Spinal cord (tissue), 10 donors: ENCODE results near the gene GDF10. TPM values are rescaled to one million over a fixed set of nuclear protein-coding genes. Genes with fewer than 3 reads are reported as not detected.

ENCODE experiments used
- DNase-seq, 6 donors: peaks; one replicate each; pipeline versions ENCODE4 v3.0.0 to v3.0.0-alpha.2; 2013 to 2015; ENCODE audit warnings: low spot score in 6 of 6, low read depth in 4 of 6
- H3K27ac ChIP-seq: one replicate; pipeline ENCODE4 v1.5.1; 2013; ENCODE audit warnings: low read depth, low read length, control low read depth
- H3K27me3 ChIP-seq: one replicate; pipeline ENCODE4 v1.6.1; 2013; ENCODE audit warnings: low read length; ENCODE audit not compliant: control insufficient read depth, insufficient read depth
- H3K36me3 ChIP-seq: one replicate; pipeline ENCODE4 v1.6.1; 2013; ENCODE audit warnings: low read length; ENCODE audit not compliant: control insufficient read depth, insufficient read depth
- H3K4me1 ChIP-seq: one replicate; pipeline ENCODE4 v1.6.1; 2013; ENCODE audit warnings: low read length; ENCODE audit not compliant: control insufficient read depth, insufficient read depth
- H3K4me3 ChIP-seq: one replicate; pipeline ENCODE4 v1.5.1; 2013; ENCODE audit warnings: low read depth, low read length, control low read depth
- H3K9me3 ChIP-seq: one replicate; pipeline ENCODE4 v1.6.1; 2013; ENCODE audit warnings: low read length; ENCODE audit not compliant: control insufficient read depth, insufficient read depth
- WGBS: methylation state at CpG from one replicate; pipeline ENCODE4 v1.1.5; 2013; ENCODE audit warnings: missing lambda C conversion rate; ENCODE audit not compliant: insufficient coverage; 5-methylcytosine and 5-hydroxymethylcytosine counted together
- polyA plus RNA-seq, 2 donors: library from polyadenylated mRNA; unstranded; fragments of 120-200 nt; gene quantifications; one replicate each; pipeline ENCODE4 v1.2.1, GENCODE V29; 2013; ENCODE audit not compliant: insufficient read length in 2 of 2
- total RNA-seq, 2 donors: library from RNA; depleted of rRNA in 1 of 2; stranded (reverse); fragments of 120-200 nt in 1 of 2; fragments of >200 nt in 1 of 2; gene quantifications; one replicate each; pipeline versions ENCODE4 v1.2.3 to v1.2.4, GENCODE V29; 2013 to 2014
- donor health status: healthy.

Gene GDF10
- total and polyA plus RNA-seq, 4 donors = 6.4 to 11.2 (median 7.0) TPM

DNA sequence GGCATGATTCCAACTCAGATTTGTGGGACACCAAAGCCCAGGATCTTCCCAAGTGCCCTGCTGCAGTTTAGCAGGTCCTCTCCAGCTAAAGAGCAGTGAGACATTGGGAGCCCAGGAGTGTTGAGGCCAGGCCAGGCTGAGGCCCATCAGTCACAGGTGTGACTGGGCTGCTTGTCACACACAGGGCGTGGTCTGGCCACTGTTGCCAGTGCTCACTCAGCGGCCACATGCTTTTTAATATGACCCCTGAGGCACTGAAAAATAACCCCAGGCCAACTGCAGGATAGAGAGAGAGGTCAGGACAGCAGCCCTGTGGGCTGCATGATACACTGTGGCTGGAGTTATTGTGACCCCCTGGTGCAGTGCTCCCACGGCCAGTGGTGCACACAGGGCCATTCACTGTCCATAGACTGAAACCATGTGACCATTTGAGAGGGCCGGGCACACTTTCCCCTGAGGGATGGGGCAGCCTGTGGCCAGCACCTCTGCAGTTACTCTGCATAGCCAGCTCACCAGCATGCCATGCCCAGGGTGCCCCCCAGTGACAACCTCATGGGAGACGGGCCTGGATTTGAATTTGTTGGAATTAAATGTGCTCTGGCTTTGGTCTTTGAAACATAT, 26.4 kb downstream of the GDF10 start:
- Histone ChIP-seq H3K4me1 (peaks cover 12% of the 10 kb centered on the region), H3K27ac (no peak overlapping the region), H3K36me3 (no peaks in the 10 kb centered on the region), H3K4me3 (no peak overlapping the region), H3K27me3 (no peaks in the 10 kb centered on the region), H3K9me3 (no peaks in the 10 kb centered on the region)
- DNase-seq = no peak
- WGBS = 65% methylated on average over 5 of the region's 5 CpGs

DNA sequence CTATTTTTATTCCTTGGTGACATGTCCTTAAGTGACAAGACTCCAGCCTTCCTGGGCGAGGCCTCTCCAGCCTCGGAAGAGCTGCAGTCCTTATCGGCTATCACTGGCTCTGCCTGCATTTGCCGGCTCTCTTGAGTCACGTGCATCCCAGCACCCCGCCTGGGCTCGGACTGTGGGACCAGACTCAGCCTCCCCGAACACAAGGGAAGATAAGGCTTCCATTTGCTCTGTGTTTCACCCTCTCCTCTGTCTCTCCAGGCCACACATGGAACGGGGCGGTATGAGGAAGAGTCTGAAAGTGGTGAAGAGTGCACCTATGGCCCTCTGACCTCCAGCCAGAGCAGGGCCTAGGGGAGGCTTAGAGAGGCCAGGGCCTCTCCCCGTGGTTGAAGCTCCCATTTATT, 26.9 kb downstream of the GDF10 start:
- Histone ChIP-seq H3K36me3 (no peaks in the 10 kb centered on the region), H3K27ac (no peak overlapping the region), H3K4me3 (no peak overlapping the region), H3K9me3 (no peaks in the 10 kb centered on the region), H3K27me3 (no peaks in the 10 kb centered on the region), H3K4me1 (peaks cover 9% of the 10 kb centered on the region)
- 88% methylated on average over 5 of the region's 11 CpGs for WGBS
- DNase-seq = no peak

DNA sequence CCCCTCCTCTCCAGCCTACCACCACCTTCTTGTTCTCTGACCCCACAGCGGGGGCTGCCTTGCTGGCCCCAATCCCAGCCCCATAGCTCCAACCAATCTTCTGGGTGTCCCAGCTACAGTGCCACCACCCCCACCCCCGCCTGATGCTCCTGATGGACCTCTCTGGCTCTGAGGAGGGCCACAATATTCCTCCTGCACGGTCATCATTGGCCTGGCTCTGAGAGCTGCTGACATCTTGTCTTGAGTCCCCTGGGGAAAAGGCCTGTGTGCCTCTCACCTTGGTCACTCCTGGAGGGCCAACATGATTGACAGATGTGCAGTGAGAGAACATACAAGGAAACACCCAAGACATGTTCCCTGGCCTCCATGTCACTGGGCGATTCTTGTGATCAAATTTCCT, 29.9 kb downstream of the GDF10 start:
- Histone ChIP-seq H3K4me3 (no peak overlapping the region), H3K4me1 (no peaks in the 10 kb centered on the region), H3K9me3 (no peaks in the 10 kb centered on the region), H3K27me3 (no peaks in the 10 kb centered on the region), H3K36me3 (no peaks in the 10 kb centered on the region), H3K27ac (no peak overlapping the region)
- no peak for DNase-seq
- 86% methylated on average over 3 of the region's 4 CpGs for WGBS

DNA sequence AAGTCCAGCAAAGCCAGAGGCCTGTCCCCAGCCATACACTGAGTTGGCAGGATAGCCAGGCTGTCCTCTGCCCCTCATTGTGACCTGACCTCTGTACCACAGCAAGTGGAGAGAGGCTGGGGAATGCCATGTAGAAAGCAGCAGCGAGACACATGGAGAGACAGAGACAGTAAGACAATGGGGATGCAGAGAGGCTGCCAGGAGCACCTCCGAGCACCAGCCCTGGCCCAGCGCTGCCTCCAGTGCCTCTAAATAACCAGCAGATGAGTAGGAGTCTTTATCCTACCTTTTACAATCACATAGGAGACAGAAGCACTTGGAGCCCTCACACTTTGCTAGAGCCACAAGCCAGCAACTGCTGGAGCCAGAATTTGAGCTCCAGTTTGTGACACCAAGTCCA, 30.4 kb downstream of the GDF10 start:
- H3K36me3 ChIP-seq = no peaks in the 10 kb centered on the region
- no peak overlapping the region for H3K27ac ChIP-seq
- H3K9me3 ChIP-seq = no peaks in the 10 kb centered on the region
- no peaks in the 10 kb centered on the region for H3K27me3 ChIP-seq
- no peak for DNase-seq
- WGBS = 83% methylated on average over 3 of the region's 3 CpGs
- no peak overlapping the region for H3K4me3 ChIP-seq
- H3K4me1 ChIP-seq = no peaks in the 10 kb centered on the region

- 90% methylated on average over 2 of the region's 3 CpGs for WGBS
- no peaks in the 10 kb centered on the region for H3K36me3 ChIP-seq
Observed at GRCh38 chr10:47330804-47331203, 30.8 kb downstream of the GDF10 start.

DNA sequence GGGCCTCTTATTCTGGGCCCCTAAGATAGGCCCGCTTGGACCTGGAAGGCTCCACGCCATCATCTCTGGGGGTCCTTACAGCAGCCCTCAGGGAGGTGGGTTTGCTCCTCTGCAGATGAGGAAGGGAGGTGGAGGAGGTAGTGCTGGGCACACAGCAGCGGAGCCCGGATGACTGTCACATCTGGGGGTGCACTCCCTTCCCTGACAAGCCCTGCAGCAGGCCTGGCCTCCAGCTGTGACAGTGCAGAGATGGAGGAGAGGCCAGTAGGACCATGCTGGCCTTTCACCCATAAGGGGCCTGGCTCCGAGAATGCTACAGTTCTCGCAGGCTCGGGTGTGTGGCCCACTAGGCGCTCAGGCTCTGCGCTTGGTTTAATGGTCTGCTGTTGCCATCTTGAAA, 31.5 kb downstream of the GDF10 start:
- Histone ChIP-seq H3K4me1 (no peaks in the 10 kb centered on the region), H3K27me3 (no peaks in the 10 kb centered on the region), H3K4me3 (no peak overlapping the region), H3K27ac (no peak overlapping the region), H3K9me3 (no peaks in the 10 kb centered on the region), H3K36me3 (no peaks in the 10 kb centered on the region)
- 95% methylated on average over 9 of the region's 9 CpGs for WGBS
- DNase-seq = no peak

More at GRCh38 chr10:47330804-47331203, 30.8 kb downstream of the GDF10 start:
- Histone ChIP-seq H3K27me3 (no peaks in the 10 kb centered on the region), H3K4me1 (no peaks in the 10 kb centered on the region), H3K9me3 (no peaks in the 10 kb centered on the region), H3K4me3 (no peak overlapping the region), H3K27ac (no peak overlapping the region)
- no peak for DNase-seq

GRCh38 chr10:47331954-47332353, 32.0 kb downstream of the GDF10 start:
- no peak overlapping the region for H3K4me3 ChIP-seq
- no peaks in the 10 kb centered on the region for H3K36me3 ChIP-seq
- WGBS = 84% methylated on average over 7 of the region's 7 CpGs
- no peaks in the 10 kb centered on the region for H3K9me3 ChIP-seq
- no peak for DNase-seq
- H3K27ac ChIP-seq = no peak overlapping the region
- no peaks in the 10 kb centered on the region for H3K27me3 ChIP-seq
- H3K4me1 ChIP-seq = no peaks in the 10 kb centered on the region

DNA sequence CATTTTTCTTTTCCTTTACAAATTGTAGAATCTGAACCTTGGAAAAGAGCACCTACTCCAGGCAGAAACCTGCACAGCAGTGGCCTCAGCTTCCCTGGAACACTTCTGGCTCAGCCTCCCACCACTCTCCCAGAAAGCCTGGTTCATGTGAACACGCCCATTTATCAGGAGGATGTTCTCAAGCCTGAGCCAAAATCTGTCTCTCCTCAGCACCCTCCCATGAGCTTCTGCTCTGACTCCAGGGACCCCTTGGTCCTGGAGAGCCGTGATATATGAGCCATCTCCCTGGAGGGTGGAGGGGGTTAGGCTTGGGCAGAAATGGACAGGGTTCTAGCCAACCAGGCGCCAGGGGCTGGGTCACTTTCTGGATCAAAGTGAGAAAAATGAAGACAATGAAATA, 32.4 kb downstream of the GDF10 start:
- no peak overlapping the region for H3K4me3 ChIP-seq
- no peaks in the 10 kb centered on the region for H3K4me1 ChIP-seq
- H3K27ac ChIP-seq = no peak overlapping the region
- H3K9me3 ChIP-seq = no peaks in the 10 kb centered on the region
- no peak for DNase-seq
- 100% methylated on average over 1 of the region's 3 CpGs for WGBS
- H3K36me3 ChIP-seq = no peaks in the 10 kb centered on the region
- no peaks in the 10 kb centered on the region for H3K27me3 ChIP-seq

DNA sequence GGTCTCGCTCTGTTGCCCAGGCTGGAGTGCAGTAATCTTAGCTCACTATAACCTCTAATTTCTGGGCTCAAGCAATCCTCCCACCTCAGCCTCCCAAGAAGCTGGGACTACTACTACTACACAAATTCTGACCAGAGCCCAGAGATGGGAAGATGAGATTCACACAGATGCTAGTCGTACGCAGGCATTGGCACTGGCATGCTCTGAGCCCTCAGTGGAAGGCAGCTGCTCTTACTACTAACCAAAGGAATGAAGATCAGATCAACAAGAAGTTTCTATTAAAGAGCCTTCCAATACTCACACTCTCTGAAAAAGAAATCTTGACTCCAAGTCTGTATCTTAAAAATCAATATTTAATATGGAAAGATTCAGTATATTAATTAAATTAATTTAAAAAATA, 32.9 kb downstream of the GDF10 start:
- H3K4me1 ChIP-seq = no peaks in the 10 kb centered on the region
- no peak for DNase-seq
- H3K4me3 ChIP-seq = no peak overlapping the region
- H3K27ac ChIP-seq = no peak overlapping the region
- no peaks in the 10 kb centered on the region for H3K36me3 ChIP-seq
- no peaks in the 10 kb centered on the region for H3K9me3 ChIP-seq
- H3K27me3 ChIP-seq = no peaks in the 10 kb centered on the region
- WGBS = 80% methylated on average over 3 of the region's 3 CpGs

- no peaks in the 10 kb centered on the region for H3K9me3 ChIP-seq
- no peaks in the 10 kb centered on the region for H3K4me1 ChIP-seq
- WGBS = 100% methylated on average over 2 of the region's 6 CpGs
- H3K4me3 ChIP-seq = no peak overlapping the region
- H3K36me3 ChIP-seq = no peaks in the 10 kb centered on the region
- H3K27me3 ChIP-seq = no peaks in the 10 kb centered on the region
- no peak for DNase-seq
- no peak overlapping the region for H3K27ac ChIP-seq
Observed at GRCh38 chr10:47333532-47333931, 33.5 kb downstream of the GDF10 start.
